Aorta (tissue), 5 donors: ENCODE data around the gene PSAP. TPM values are rescaled to one million over a fixed set of nuclear protein-coding genes. Genes with fewer than 3 reads are reported as not detected.

Experiments
- ATAC-seq: fragments of 200-7000 bp; cut with Tn5 transposase; one replicate; pipeline ENCODE4 v1.9.1; 2022; ENCODE audit warnings: moderate library complexity; ENCODE audit not compliant: low FRiP score
- DNase-seq, 2 donors: peaks; one replicate each; pipeline ENCODE4 v3.0.0-alpha.2; 2020
- H3K27ac ChIP-seq, 2 donors: one replicate each; pipeline ENCODE4 v1.5.1; 2013; ENCODE audit warnings: low read length in 2 of 2, mild to moderate bottlenecking in 2 of 2, moderate library complexity in 2 of 2, control low read depth in 1 of 2, inconsistent platforms in 1 of 2, low read depth in 1 of 2
- H3K27me3 ChIP-seq, 2 donors: one replicate each; pipeline ENCODE4 v1.6.1; 2013; ENCODE audit warnings: control low read depth in 1 of 2, low read length in 1 of 2, mild to moderate bottlenecking in 1 of 2, moderate library complexity in 1 of 2; ENCODE audit not compliant: insufficient read depth in 2 of 2, control insufficient read depth in 1 of 2
- H3K36me3 ChIP-seq, 2 donors: one replicate each; pipeline ENCODE4 v1.6.1; 2013; ENCODE audit warnings: control low read depth in 1 of 2, low read length in 1 of 2, mild to moderate bottlenecking in 1 of 2; ENCODE audit not compliant: insufficient read depth in 2 of 2, control insufficient read depth in 1 of 2
- H3K4me1 ChIP-seq, 2 donors: one replicate each; pipeline ENCODE4 v1.6.1; 2013; ENCODE audit warnings: low read length in 2 of 2, control low read depth in 1 of 2, mild to moderate bottlenecking in 1 of 2, moderate library complexity in 1 of 2; ENCODE audit not compliant: insufficient read depth in 2 of 2, control insufficient read depth in 1 of 2
- H3K4me3 ChIP-seq, 2 donors: one replicate each; pipeline ENCODE4 v1.5.1; 2013; ENCODE audit warnings: low read length in 2 of 2, control low read depth in 1 of 2, mild to moderate bottlenecking in 1 of 2
- H3K9me3 ChIP-seq: one replicate; pipeline ENCODE4 v1.6.1; 2013; ENCODE audit warnings: mild to moderate bottlenecking, low read length; ENCODE audit not compliant: control insufficient read depth
- WGBS, 2 donors: extraction: QIAGEN DNeasy Blood & Tissue Kit; methylation state at CpG; one replicate each; pipeline ENCODE4 v1.1.7; 2013; 5-methylcytosine and 5-hydroxymethylcytosine counted together
- intact Hi-C, 2 donors: fragments of 100-400 bp; cut with DNase I; formaldehyde crosslinking; loops; one replicate each; pipeline versions ENCODE4 v1.14.2 to v1.15.0; 2022
- polyA plus RNA-seq, 2 donors: library from polyadenylated mRNA; stranded (reverse); fragments of 200-250 nt; gene quantifications; one replicate each; pipeline ENCODE4 v1.2.3, GENCODE V29; 2013
- total RNA-seq, 2 donors: library from RNA; stranded (reverse); fragmentation: NEBNext Ultra II Directional; extraction: Animal tissue kit (Norgen Biotek cat#: 25700); gene quantifications; one replicate each; pipeline ENCODE4 v1.2.1, GENCODE V29; 2021
- donor health status: healthy with polysubstance abuse.
- donor health status: Bipolar disorder and iron deficiency.
- donor health status: DM: no; HTN: no; CAD: no.
- donor health status: DM: no; HTN: no; CAD: no.
- donor health status: DM: yes; HTN: yes; CAD: no.

The PSAP gene
- total and polyA plus RNA-seq, 4 donors: 698 to 1,176 (median 1,011) TPM

DNA sequence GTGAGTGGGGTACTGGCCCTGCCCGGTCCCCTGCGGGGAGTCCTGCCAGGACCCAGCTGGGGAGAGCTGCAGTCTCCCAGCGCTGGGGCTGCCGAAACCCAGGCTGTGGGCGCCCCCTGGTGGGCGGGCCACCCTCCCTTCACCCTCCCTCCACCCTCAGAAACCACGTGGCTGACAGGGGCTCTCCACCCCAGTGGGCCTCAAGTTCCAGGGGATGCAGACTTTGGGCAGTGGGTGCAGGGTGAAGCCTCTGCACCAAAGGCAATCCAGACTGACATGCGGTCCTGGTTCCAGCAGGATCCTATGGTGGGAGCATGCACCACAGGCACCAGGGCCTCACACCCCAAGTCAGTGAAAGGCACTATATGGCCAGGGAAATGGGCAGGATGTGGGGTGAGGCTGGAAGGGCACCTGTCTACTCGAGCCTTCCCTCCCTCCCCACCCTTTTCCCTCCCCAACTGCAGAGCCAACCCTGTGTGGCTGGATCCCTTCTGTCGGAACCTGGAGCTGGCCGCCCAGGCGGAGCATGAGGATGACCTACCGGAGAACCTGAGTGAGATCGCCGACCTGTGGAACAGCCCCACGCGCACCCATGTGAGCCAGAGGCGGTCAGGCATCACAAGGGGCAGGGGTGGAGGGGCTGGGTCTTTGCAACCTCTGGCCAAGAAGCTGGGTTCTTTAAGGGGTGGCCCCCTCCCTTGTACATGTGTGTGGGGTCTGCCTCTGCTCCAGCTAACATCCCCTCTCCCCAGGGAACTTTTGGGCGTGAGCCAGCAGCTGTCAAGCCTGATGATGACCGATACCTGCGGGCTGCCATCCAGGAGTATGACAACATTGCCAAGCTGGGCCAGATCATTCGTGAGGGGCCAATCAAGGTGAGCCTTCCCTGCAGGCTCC is 38.8 kb downstream of the PSAP start:
- Histone ChIP-seq H3K27ac (no peak overlapping the region), H3K27me3 (no peaks in the 10 kb centered on the region), H3K36me3 (peaks cover 0 to 6% of the 10 kb centered on the region in 2 donors), H3K4me3 (no peak overlapping the region), H3K4me1 (no peaks in the 10 kb centered on the region), H3K9me3 (no peaks in the 10 kb centered on the region)
- DNase-seq (peak; percentile 80 to 93), ATAC-seq (peak; percentile 84)
- 36 to 39% methylated on average over 22 of the region's 22 CpGs for WGBS, 2 donors
- intact Hi-C loops: loop anchor here (5.0 to 10.0 kb wide), 4 partner anchors 107 to 500 kb away; no protein-coding TSS in a partner anchor

DNA sequence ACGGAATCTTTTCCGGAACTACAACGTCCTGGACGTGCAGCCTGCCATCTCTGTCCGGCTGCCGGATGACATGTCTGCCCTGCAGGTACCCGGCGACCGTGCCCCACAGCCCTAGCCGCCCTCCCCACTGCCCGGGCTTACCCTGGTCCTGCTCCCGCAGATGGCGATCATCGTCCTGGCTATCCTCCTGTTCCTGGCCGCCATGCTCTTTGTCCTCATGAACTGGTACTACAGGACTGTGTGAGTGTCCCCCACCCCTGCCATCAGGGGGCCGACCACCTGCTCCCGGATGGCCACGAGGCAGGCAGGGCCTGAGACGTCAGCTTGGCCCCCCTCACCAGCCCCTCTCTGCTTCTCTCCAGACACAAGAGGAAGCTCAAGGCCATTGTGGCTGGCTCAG is 39.7 kb downstream of the PSAP start:
- no peaks in the 10 kb centered on the region for H3K9me3 ChIP-seq
- intact Hi-C loops: loop anchor here (5.0 to 10.0 kb wide), 4 partner anchors 107 to 499 kb away; no protein-coding TSS in a partner anchor
- H3K36me3 ChIP-seq: peaks cover 0 to 1% of the 10 kb centered on the region in 2 donors
- no peak overlapping the region for H3K27ac ChIP-seq
- no peaks in the 10 kb centered on the region for H3K4me1 ChIP-seq
- no peaks in the 10 kb centered on the region for H3K27me3 ChIP-seq
- no peak for DNase-seq
- no peak overlapping the region for H3K4me3 ChIP-seq
- WGBS, 2 donors: 85 to 90% methylated on average over 19 of the region's 19 CpGs
- no peak for ATAC-seq

DNA sequence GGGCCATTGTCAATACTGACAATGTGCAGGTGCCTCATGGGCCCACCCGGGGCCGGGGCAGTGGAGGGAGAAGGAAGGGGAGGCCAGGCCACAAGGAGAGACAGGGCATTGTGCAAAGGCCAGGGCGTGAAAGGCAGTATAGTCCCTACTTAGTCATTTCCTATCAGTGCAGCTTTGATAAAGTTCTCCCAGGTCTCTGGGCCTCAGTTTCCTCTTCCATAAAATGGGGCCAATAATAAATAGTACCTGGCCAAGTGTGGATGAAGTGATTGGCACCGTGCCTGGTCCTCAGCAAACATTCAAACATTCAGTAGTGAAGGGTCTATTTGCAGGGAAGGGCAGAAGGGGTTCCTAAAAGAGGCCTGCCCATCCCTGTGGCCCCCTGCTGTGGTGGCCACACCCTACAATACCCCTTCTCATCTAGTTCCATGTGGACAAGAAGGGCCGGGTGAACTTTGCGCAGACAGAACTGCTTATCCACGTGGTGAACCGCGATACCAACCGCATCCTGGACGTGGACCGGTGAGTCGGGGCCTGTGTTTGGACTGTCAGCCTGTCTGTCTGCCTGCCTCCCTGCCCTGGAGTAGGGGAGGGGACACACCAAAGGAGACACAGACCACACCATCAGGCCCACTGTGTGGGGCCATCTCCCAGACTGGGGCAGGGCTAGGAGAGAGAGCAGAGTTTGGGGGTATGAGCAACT is 40.9 kb downstream of the PSAP start:
- Histone ChIP-seq H3K9me3 (no peaks in the 10 kb centered on the region), H3K27me3 (no peaks in the 10 kb centered on the region), H3K27ac (no peak overlapping the region), H3K4me1 (no peaks in the 10 kb centered on the region), H3K36me3 (no peaks in the 10 kb centered on the region), H3K4me3 (no peak overlapping the region)
- no peak for ATAC-seq
- intact Hi-C loops: loop anchor here (5.0 to 10.0 kb wide), 4 partner anchors 105 to 498 kb away; no protein-coding TSS in a partner anchor
- WGBS, 2 donors: 83 to 86% methylated on average over 13 of the region's 13 CpGs
- no peak for DNase-seq

DNA sequence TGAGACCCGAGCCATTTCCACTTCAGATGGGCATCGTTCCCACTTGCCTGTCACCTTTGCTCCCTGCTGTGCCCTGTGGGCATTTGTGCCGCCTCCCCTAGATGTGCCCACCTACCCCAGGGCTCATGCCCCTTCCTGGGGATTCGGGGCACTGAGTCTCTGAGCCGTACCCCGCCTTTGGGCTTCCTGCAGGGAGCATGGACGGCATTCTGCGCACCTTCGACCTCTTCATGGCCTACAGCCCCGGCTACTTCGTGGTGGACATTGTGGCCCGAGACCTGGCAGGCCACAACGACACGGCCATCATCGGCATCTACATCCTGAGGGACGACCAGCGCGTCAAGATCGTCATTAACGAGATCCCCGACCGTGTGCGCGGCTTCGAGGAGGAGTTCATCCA is 41.4 kb downstream of the PSAP start:
- DNase-seq (no peak), ATAC-seq (no peak)
- Histone ChIP-seq H3K27me3 (no peaks in the 10 kb centered on the region), H3K9me3 (no peaks in the 10 kb centered on the region), H3K27ac (no peak overlapping the region), H3K4me1 (no peaks in the 10 kb centered on the region), H3K36me3 (no peaks in the 10 kb centered on the region), H3K4me3 (no peak overlapping the region)
- WGBS, 2 donors: 91% methylated on average over 25 of the region's 25 CpGs
- intact Hi-C loops: loop anchor here (5.0 to 10.0 kb wide), 4 partner anchors 105 to 497 kb away; no protein-coding TSS in a partner anchor

DNA sequence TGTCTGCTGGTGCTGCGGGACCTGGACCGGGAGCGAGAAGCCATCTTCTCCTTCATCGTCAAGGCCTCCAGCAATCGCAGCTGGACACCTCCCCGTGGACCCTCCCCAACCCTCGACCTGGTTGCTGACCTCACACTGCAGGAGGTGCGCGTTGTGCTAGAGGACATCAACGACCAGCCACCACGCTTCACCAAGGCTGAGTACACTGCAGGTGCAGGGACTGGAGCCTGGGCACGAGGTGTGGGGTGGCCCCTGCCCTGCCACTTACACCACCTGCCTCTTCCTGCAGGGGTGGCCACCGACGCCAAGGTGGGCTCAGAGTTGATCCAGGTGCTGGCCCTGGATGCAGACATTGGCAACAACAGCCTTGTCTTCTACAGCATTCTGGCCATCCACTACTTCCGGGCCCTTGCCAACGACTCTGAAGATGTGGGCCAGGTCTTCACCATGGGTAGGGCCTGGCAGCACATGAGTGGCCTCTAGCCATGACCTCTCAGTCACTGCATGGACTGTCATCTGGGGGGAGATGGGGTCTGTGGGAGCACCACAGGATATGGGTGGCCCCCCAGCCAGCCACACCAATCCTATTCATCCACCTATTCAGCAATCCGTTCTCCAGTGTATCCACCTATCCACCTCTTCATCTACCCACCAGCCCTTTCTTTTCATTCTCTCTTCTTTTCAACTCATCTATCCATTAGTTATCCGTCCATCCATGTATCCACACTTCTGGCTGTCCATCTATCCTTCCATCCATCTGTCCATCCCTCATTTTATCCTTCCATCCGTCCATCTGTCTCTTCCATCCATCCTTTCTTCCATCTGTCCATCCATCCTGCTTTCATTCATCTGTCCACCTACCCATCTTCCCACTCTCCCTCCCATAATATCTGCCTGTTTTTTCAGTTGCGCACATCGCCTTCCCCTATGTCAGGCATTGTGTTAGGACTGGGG is 43.2 kb downstream of the PSAP start:
- no peaks in the 10 kb centered on the region for H3K9me3 ChIP-seq
- intact Hi-C loops: no loop called here
- DNase-seq (peak in 1 of 2 donors; percentile 63), ATAC-seq (no peak)
- H3K4me1 ChIP-seq: no peaks in the 10 kb centered on the region
- H3K27ac ChIP-seq: no peak overlapping the region
- WGBS, 2 donors: 91% methylated on average over 21 of the region's 21 CpGs
- no peaks in the 10 kb centered on the region for H3K36me3 ChIP-seq
- no peaks in the 10 kb centered on the region for H3K27me3 ChIP-seq
- no peak overlapping the region for H3K4me3 ChIP-seq

DNA sequence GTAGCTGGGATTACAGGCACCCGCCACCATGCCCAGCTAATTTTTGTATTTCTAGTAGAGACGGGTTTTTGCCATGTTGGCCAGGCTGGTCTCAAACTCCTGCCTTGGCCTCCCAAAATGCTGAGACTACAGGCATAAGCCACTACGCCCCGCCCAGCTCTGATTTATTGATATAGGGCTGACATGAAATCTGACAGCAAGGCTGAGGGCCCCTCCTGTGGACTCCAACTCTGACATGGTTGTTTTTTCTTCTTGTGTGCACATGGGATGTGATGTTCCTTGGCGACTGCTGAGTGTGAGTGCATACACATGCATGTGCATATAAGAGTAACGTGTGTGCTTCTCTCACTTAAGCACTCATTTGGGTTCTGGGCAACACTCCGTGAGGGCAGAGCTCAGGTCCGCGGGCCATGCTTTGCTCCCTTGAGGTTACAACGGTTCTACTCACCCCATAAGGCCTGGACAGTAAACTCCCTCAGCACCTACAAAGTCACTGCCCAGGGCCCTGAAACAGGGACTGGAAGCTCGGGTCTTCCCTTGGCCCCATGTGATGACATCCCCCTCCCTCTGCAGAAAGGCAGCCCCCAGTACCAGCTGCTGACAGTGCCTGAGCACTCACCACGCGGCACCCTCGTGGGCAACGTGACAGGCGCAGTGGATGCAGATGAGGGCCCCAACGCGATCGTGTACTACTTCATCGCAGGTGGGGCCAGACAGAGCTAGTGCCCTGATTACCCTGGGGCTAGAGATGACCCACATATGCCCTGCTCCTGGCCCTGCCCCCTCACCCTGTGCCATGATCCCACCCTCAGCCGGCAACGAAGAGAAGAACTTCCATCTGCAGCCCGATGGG is 44.1 kb downstream of the PSAP start:
- ATAC-seq: no peak
- intact Hi-C loops: no loop called here
- 88% methylated on average over 23 of the region's 23 CpGs for WGBS, 2 donors
- Histone ChIP-seq H3K4me3 (no peak overlapping the region), H3K4me1 (no peaks in the 10 kb centered on the region), H3K27me3 (no peaks in the 10 kb centered on the region), H3K36me3 (no peaks in the 10 kb centered on the region), H3K9me3 (no peaks in the 10 kb centered on the region), H3K27ac (no peak overlapping the region)
- peak in 1 of 2 donors; percentile 67 for DNase-seq

DNA sequence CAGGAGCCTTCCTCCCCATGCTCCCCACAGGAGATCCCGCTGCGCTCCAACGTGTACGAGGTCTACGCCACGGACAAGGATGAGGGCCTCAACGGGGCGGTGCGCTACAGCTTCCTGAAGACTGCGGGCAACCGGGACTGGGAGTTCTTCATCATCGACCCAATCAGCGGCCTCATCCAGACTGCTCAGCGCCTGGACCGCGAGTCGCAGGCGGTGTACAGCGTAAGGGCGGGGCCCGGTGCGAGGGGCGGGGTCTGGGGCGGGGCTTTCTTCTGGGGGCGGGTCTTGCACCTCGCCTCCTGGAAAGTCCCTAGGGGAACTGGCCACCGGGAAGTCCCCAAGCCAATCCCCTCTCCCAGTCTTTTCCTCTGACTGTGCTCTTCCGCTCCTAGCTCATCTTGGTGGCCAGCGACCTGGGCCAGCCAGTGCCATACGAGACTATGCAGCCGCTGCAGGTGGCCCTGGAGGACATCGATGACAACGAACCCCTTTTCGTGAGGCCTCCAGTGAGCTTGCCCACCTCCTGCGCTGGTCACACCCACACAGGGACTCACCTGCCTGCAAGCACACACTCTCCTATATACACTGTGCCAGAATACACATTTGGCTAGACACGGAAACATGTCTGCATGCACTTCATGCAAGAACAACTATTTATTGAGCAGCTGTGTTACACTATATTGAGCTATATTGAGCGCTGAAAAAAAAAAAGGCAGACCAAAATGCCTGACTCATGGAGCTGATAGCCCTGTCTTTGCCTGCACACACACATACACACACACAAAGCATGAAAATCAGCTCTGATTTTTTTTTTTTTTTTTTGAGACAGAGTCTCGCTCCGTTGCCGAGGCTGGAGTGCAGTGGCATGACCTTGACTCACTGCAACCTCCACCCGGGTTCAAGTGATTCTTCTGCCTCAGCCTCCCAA is 45.0 kb downstream of the PSAP start:
- Histone ChIP-seq H3K9me3 (no peaks in the 10 kb centered on the region), H3K27me3 (no peaks in the 10 kb centered on the region), H3K4me3 (no peak overlapping the region), H3K4me1 (no peaks in the 10 kb centered on the region), H3K27ac (no peak overlapping the region), H3K36me3 (no peaks in the 10 kb centered on the region)
- DNase-seq (peak; percentile 76 to 82), ATAC-seq (peak; percentile 61)
- 23 to 28% methylated on average over 39 to 41 of the region's 41 CpGs for WGBS, 2 donors
- intact Hi-C loops: no loop called here
